HepG2 (cell line): Measurements from ENCODE around the gene PRKCD. TPM values are rescaled to one million over a fixed set of nuclear protein-coding genes. Genes with fewer than 3 reads are reported as not detected.
A peak's percentile ranks its signal among the peaks of the same experiment; 100 is the strongest.

ENCODE experiments used
- CBX2 ChIP-seq, 2 experiments: fragments of 200-600 bp in 1 of 2; sonication (generic); formaldehyde crosslinking in 1 of 2; IDR thresholded peaks; 2 replicates each; pipeline versions ENCODE4 v1.7.0 to v1.8.1; 2018 to 2022; ENCODE audit warnings: low read depth in 2 of 2, low read length in 1 of 2, mild to moderate bottlenecking in 1 of 2, missing genetic modification reagents in 1 of 2
- HMGXB3 ChIP-seq: sonication (generic); formaldehyde crosslinking; IDR thresholded peaks from 2 replicates; pipeline ENCODE4 v1.4.0; 2020; ENCODE audit warnings: missing genetic modification reagents, borderline replicate concordance
- HOXA3 ChIP-seq: sonication (generic); formaldehyde crosslinking; IDR thresholded peaks from 2 replicates; pipeline ENCODE4 v1.5.0; 2020; ENCODE audit warnings: missing genetic modification reagents
- SP5 ChIP-seq: IDR thresholded peaks from 2 replicates; pipeline ENCODE4 v1.6.1; 2016; ENCODE audit warnings: low read depth, borderline replicate concordance
- TMF1 ChIP-seq: sonication (generic); formaldehyde crosslinking; IDR thresholded peaks from 2 replicates; pipeline ENCODE4 v1.8.1; 2022; ENCODE audit warnings: low read depth, missing genetic modification reagents
- ZBTB20 ChIP-seq: sonication (generic); formaldehyde crosslinking; IDR thresholded peaks from 2 replicates; pipeline ENCODE4 v1.8.1; 2023; ENCODE audit warnings: missing genetic modification reagents, low read depth, mild to moderate bottlenecking, borderline replicate concordance
- ZFP37 ChIP-seq: sonication (generic); formaldehyde crosslinking; IDR thresholded peaks from 2 replicates; pipeline ENCODE4 v1.4.0; 2020; ENCODE audit warnings: missing genetic modification reagents, borderline replicate concordance
- ZNF160 ChIP-seq: sonication (generic); formaldehyde crosslinking; IDR thresholded peaks from 2 replicates; pipeline ENCODE4 v1.8.0; 2022; ENCODE audit warnings: mild to moderate bottlenecking, inconsistent platforms, missing genetic modification reagents
- ZNF232 ChIP-seq: sonication (generic); formaldehyde crosslinking; IDR thresholded peaks from 2 replicates; pipeline ENCODE4 v1.4.0; 2020; ENCODE audit warnings: missing genetic modification reagents, borderline replicate concordance
- ZNF280D ChIP-seq: sonication (generic); formaldehyde crosslinking; IDR thresholded peaks from 2 replicates; pipeline ENCODE4 v1.5.1; 2020; ENCODE audit warnings: mild to moderate bottlenecking, missing genetic modification reagents
- ZNF646 ChIP-seq: sonication (generic); formaldehyde crosslinking; IDR thresholded peaks from 2 replicates; pipeline ENCODE4 v1.9.0; 2021; ENCODE audit warnings: mild to moderate bottlenecking, missing genetic modification reagents
- ZNF777 ChIP-seq: sonication (generic); formaldehyde crosslinking; IDR thresholded peaks from 2 replicates; pipeline ENCODE4 v1.4.0; 2020; ENCODE audit warnings: missing genetic modification reagents
- polyA plus RNA-seq, 8 experiments: library from polyadenylated mRNA; depleted of rRNA in 3 of 8; stranded (reverse) in 7 of 8; unstranded in 1 of 8; fragments of >200 nt; fragmentation: Illumina TruSeq in 4 of 8; extraction: Trizol in 4 of 8; gene quantifications; 2 replicates each; pipeline versions ENCODE4 v1.2.1 to v1.2.3, GENCODE V29; 2011 to 2016; ENCODE audit warnings: low read depth in 4 of 8, missing spikeins in 1 of 8, mixed read lengths in 1 of 8; ENCODE audit not compliant: insufficient read depth in 1 of 8
- total RNA-seq, 5 experiments: library from RNA; depleted of rRNA; stranded (reverse); fragments of >200 nt; fragmentation: Illumina TruSeq; extraction: Trizol; gene quantifications; 2 replicates each; pipeline ENCODE4 v1.2.3, GENCODE V29; 2016; ENCODE audit warnings: low read depth in 1 of 5

Gene PRKCD
- total and polyA plus RNA-seq, 2 of the 13 experiments (the other 11 are each of a cell fraction or from before 2014, with no cell fraction given), result 1.6 to 40.7 TPM

- no peak for TF ChIP-seq ZNF280D (CRISPR knock-in tag)
- no peak for TF ChIP-seq ZNF777 (CRISPR knock-in tag)
- no peak for TF ChIP-seq ZBTB20
- TF ChIP-seq CBX2 (IDR thresholded peaks at IDR 0.05; ENCODE audit: low read depth, low read length), result no peak
- no peak for TF ChIP-seq CBX2 (CRISPR knock-in tag; IDR thresholded peaks at IDR 0.05; ENCODE audit: low read depth)
- no peak for TF ChIP-seq SP5
- TF ChIP-seq ZNF160, result no peak
- TF ChIP-seq HOXA3, result no peak; the same call in 1 of the 2 replicates
- TF ChIP-seq TMF1 (CRISPR knock-in tag), result no peak
- 0 out of 2 replicates have a peak, but pooled peaks have one; percentile 41 for TF ChIP-seq ZNF232
- no peak for TF ChIP-seq ZFP37
- no peak for TF ChIP-seq HMGXB3
- TF ChIP-seq ZNF646, result no peak
Measured at GRCh38 chr3:53195602-53196574, 34.9 kb downstream of the PRKCD start (continued).
